GM18858 (cell line): Measurements from ENCODE around the gene OBP2B.

Source experiments
- ATAC-seq: cut with Tn5 transposase; IDR thresholded peaks from one replicate; pipeline ENCODE4 v1.9.1; 2021; ENCODE audit not compliant: unreplicated experiment

OBP2B gene

DNA sequence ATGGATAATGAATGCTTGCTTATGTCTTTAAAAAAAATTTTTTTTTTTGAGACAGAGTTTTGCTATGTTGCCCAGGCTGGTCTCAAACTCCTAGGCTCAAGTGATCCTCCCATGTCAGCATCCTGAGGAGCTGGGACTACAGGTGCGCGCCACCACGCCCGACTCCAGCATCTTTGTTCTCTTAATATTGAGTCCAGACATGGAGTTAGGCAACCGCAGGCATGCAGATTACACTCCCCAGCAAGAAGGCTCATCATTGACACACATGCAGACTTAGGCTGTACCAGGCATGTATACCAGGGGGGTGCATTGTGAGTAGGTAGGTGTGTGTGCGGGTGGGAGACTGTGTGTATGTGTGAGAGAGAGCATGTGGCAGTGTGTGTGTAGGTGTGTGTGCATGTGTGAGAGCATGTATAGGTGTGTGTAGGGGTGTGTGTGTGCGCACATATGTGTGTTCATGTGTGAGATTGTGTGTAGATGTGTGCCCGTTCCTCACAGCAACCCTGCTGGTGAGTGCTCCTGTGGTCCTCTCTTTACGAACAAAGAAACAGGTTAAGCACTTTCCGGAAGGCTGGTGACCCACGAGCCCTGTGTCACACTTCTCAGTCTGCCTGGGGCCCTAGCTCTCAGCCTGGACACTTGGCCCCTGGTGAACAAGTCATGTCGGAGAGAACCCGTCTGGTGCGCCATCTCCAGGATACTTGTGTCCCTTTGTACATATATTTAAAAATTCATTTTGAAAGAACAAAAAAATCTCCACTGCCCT, 6.2 kb downstream of the OBP2B start:
- ATAC-seq = no peak

GRCh38 chr9:133202145-133202513, 6.9 kb downstream of the OBP2B start:
- ATAC-seq = no peak

DNA sequence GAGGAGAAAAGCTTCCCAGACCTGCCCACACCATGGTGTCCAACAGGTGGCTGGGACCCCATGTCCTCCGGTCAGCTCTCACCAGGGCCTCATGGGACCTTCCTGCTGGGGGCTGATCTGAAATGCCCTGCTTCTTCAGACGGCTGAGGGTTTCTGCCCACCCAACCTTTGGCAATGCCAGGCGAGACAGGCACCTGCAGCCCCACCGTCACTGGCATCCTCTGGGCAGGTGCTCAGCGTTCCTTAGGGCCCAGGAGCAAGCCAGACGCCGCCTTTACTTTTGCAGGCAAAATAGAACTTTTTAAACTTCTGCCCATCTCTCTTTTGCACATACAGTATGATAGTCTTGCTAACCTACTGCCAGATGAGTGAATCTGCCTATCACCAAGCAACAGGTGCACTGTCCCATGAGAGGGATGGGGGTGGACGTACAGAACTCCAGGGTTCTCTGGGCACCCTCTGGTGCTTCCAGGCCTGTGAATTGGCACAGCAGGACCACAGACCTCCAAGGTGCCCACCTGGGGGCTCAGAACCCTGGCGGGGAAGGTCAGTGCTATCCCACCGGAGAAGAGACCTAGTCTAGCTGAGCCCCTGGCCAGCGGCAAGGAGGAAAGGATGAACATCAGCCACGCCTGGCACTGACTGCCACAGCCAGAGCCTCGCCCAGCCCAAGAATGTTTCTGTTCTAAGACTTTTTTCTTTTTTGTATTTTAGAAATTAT, 7.5 kb downstream of the OBP2B start:
- no peak for ATAC-seq

DNA sequence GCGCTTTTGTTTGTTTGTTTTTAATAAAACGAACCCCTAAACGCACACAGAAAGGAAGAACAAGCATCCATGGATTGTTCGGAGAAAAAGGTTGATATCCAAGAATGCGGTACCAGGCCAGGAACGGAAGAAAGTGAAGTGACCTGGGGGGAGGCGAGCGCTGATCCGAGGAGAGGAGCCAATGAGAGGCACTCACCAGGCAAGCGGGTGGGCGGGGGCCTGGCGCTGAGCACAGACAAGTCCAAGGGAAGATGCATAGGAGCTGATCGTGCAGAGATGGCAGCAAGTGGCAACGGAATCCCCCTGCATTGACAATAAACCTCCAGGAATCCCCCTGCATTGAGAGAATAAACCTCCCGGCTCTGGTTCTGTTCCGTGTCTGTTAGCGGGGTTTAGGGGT, 8.4 kb downstream of the OBP2B start:
- no peak for ATAC-seq

GRCh38 chr9:133199648-133200321, 9.3 kb downstream of the OBP2B start:
- ATAC-seq = no peak

DNA sequence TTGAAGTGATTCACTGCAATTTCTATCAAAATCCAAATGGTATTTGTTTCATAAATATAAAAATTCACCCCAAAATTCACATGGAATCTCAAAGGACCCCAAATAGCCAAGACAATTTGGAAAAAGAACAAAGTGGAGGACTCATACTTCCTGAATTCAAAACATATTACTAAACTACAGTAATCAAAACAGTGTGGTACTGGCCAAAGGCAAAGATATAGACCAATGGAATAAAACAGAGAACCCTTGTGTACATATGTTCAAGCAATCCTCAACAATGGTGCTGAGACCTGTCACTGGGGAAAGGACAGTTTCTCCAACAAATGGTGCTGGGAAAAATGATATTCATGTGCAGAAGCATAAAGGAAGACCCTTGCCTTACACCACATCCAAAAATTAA, 14.0 kb downstream of the OBP2B start:
- ATAC-seq = no peak

GRCh38 chr9:133194597-133194996, 14.5 kb downstream of the OBP2B start:
- ATAC-seq = no peak

- ATAC-seq = no peak
These were observed 17.1 kb downstream of the OBP2B start for GRCh38 chr9:133191989-133192388.

DNA sequence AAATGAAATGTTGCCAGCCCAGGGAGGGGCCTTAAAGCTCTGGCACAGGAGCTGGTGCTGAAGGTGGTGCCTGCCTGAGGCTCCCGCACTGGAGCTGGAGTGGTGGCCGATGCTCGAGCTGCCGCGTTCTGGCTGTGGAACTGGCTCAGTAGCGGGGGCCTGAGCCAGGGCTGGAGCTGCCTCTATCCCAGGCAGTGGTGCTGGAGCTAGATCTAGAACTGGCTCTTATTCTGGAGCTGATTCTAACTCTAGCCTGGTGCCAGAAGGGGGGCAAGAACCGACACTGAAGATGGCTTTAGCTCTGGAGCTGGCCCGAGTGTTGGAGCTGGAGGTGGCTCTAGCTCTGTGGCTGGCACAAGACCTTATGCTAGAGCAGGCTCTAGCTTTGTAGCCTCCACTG, 19.2 kb downstream of the OBP2B start:
- no peak for ATAC-seq

DNA sequence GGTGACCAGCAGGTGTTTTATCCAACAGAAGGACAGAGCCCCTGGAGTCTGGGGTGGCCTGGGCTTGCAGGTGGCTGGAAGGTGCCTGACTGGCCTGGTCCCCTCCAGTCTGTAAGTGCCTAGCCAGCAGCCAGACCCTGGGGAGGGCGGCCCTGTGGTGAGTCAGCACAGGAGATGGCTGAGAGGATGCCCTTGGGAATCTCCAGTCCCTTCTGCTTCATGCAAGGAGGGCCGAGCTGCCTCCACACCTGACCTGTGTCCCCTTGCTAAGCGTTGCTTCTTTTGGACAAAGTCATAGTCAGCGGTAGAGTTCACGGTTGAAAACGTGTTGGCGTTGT, 20.2 kb downstream of the OBP2B start:
- ATAC-seq = no peak

GRCh38 chr9:133188006-133188842, 20.8 kb downstream of the OBP2B start:
- ATAC-seq = no peak

GRCh38 chr9:133187561-133188005, 21.5 kb downstream of the OBP2B start:
- ATAC-seq = no peak

DNA sequence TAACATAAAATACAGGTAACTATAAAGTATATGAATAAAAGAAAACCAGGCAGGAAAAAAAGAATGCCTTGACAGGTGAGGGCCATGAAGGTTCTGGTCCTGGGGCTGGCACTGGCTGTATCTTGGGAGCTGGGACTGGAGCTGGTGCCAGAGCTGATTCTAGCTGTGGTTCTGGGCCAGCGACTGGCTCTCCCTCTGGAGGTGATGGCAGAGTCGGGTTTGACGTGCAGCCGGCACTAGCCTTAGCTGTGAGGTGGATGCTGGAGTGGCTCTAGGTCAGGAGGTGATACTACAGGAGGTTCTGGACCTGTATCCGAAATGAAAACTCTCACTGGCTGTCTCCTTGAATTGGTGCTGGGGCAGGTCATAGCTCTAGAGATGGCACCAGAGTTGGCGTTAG, 22.3 kb downstream of the OBP2B start:
- no peak for ATAC-seq

DNA sequence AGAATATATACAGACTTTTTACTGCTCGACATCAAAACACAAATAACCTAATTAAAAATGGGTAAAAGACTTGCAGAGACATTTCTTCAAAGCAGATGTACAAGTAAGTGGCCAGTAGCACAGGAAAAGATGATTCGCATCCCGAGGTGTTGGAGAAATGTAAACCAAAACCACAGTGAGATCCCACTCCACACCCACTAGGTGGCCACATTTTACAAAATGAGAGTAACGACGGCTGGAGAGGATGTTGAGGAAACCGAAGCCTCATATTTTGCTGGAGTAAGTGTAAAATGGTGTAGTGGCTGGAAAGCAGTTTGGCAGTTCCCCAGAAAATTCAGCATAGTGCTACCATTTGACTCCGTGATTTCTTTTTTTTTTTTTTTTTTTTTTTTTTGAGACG, 24.1 kb downstream of the OBP2B start:
- no peak for ATAC-seq

DNA sequence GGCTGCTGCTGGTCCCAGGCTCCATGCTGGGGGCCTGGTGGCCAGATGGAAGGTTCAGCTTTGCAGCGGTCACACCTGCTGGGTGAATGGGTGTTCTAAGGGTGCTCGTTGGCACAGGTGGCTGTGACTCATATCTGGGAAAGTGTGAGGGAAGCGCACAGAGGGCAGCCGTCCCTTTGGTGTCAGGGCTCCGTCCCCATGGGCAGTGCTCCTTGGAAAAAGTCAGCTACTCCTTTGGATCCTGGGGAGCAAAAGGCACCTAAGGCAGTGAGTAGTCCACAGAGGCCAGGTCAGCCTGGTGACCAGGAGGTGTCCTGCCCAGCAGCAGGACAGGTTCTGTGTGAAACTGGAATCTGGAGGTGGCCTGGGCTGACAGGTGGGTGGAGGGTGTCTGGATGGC, 26.9 kb downstream of the OBP2B start:
- ATAC-seq = no peak

DNA sequence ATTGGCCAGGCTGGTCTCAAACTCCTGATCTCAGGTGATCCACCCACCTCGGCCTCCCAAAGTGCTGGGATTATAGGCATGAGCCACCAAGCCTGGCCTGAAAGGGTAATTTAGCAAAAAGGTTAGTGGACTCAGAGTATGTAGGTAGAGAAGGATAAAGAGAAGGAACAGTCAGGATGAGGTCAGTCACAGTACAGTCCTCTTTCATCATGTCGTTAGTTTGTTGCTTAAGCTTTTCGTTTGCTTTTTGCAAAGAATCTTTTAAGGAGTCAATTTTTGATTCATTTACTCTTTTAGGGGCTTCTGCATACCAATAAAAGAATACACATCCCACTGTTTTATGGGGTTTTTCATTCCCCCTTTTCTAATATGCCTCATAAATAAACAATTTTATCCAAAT, 27.5 kb downstream of the OBP2B start:
- no peak for ATAC-seq

DNA sequence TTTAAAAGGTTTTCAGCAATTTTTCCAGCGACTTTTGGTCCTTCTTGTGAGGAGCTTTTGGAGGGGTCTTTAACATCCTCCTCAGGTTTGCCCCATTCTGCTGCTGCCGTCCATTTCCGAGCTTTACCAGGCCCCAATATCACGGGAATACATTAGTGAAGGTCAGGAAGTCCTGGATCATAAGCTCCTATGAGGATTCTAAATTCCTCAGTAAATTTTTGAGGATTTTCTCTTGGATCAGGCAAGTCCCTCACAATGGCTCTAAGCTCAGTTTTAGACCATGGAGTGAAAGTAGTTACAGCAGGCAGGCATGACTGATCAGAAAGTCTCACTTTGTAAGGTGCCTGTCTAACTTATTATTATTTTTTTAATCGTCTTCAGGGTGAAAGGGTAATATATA, 28.1 kb downstream of the OBP2B start:
- no peak for ATAC-seq

DNA sequence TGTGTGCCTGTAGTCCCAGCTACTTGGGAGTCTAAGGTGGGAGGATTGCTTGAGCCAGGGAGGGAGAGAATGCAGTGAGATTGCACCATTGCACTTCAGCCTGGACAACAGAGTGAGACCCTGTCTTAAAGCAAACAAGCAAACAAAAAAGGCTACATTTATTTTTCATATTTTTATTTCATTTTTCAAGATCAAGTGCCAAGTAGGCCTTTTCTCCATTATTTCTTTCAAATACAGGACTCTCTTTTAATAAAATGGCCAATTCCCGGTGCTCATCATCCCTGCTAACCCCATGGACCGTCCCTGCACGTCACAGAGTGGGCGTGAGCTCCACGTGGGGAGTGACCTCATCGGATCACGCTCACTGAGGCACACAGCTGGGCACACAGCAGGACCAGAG, 36.0 kb downstream of the OBP2B start:
- ATAC-seq = no peak

- ATAC-seq = no peak
These were observed 37.7 kb downstream of the OBP2B start for GRCh38 chr9:133171161-133171961.

GRCh38 chr9:133170716-133171115, 38.3 kb downstream of the OBP2B start:
- no peak for ATAC-seq
